Astrocyte (in vitro differentiated cells and primary cell): ENCODE data around the gene ABCA7. TPM values are rescaled to one million over a fixed set of nuclear protein-coding genes. Genes with fewer than 3 reads are reported as not detected.
A peak's percentile ranks its signal among the peaks of the same experiment; 100 is the strongest.

Experiments used
- DNase-seq: peaks from one replicate; pipeline ENCODE4 v3.0.0-alpha.2; 2010; ENCODE audit warnings: low read depth
- FAIRE-seq: peaks from 2 replicates; lab custom pipeline; 2011; peaks lifted over from hg19 to GRCh38; lab: Jason Lieb, UNC
- H2AFZ ChIP-seq: 2 replicates; pipeline ENCODE4 v1.6.0; 2012; ENCODE audit warnings: low read depth, low read length, inconsistent platforms
- H3K27ac ChIP-seq: 2 replicates; pipeline ENCODE4 v1.5.1; 2011; ENCODE audit warnings: low read depth, low read length, inconsistent platforms
- H3K27me3 ChIP-seq: 2 replicates; pipeline ENCODE4 v1.6.0; 2011; ENCODE audit warnings: low read length, inconsistent platforms; ENCODE audit not compliant: insufficient read depth
- H3K36me3 ChIP-seq: 2 replicates; pipeline ENCODE4 v1.5.1; 2011; ENCODE audit warnings: low read length, inconsistent platforms; ENCODE audit not compliant: insufficient read depth
- H3K4me1 ChIP-seq: 2 replicates; pipeline ENCODE4 v1.5.1; 2011; ENCODE audit warnings: low read length, inconsistent platforms; ENCODE audit not compliant: insufficient read depth
- H3K4me2 ChIP-seq: 2 replicates; pipeline ENCODE4 v1.6.0; 2012; ENCODE audit warnings: low read length, inconsistent platforms
- H3K4me3 ChIP-seq: 2 replicates; pipeline ENCODE4 v1.5.1; 2011; ENCODE audit warnings: low read depth, mild to moderate bottlenecking, low read length, inconsistent platforms; ENCODE audit not compliant: insufficient read depth
- H3K79me2 ChIP-seq: 2 replicates; pipeline ENCODE4 v1.6.0; 2012; ENCODE audit warnings: mild to moderate bottlenecking, low read length, inconsistent platforms; ENCODE audit not compliant: insufficient read depth
- H3K9ac ChIP-seq: 2 replicates; pipeline ENCODE4 v1.6.0; 2012; ENCODE audit warnings: mild to moderate bottlenecking, low read length, inconsistent platforms
- H3K9me3 ChIP-seq: 2 replicates; pipeline ENCODE4 v1.5.1; 2012; ENCODE audit warnings: low read depth, mild to moderate bottlenecking, low read length, inconsistent platforms; ENCODE audit not compliant: insufficient read depth
- H4K20me1 ChIP-seq: 2 replicates; pipeline ENCODE4 v1.6.0; 2012; ENCODE audit warnings: low read length, inconsistent platforms; ENCODE audit not compliant: insufficient read depth
- H3K27ac Mint-ChIP-seq: one replicate; pipeline ENCODE4 v1.8.0; 2021; ENCODE audit warnings: mild to moderate bottlenecking, mixed read lengths; ENCODE audit not compliant: unreplicated experiment
- H3K27me3 Mint-ChIP-seq: one replicate; pipeline ENCODE4 v1.8.0; 2021; ENCODE audit warnings: low read depth, mixed read lengths; ENCODE audit not compliant: unreplicated experiment
- H3K36me3 Mint-ChIP-seq: one replicate; pipeline ENCODE4 v1.8.0; 2021; ENCODE audit warnings: low read depth, mixed read lengths; ENCODE audit not compliant: unreplicated experiment
- H3K4me1 Mint-ChIP-seq: one replicate; pipeline ENCODE4 v1.8.0; 2021; ENCODE audit warnings: low read depth, mixed read lengths; ENCODE audit not compliant: unreplicated experiment
- H3K4me3 Mint-ChIP-seq: one replicate; pipeline ENCODE4 v1.8.0; 2021; ENCODE audit warnings: mild to moderate bottlenecking, moderate library complexity, mixed read lengths; ENCODE audit not compliant: unreplicated experiment
- H3K9me3 Mint-ChIP-seq: one replicate; pipeline ENCODE4 v1.8.0; 2021; ENCODE audit warnings: mild to moderate bottlenecking, mixed read lengths; ENCODE audit not compliant: unreplicated experiment
- CTCF ChIP-seq: IDR thresholded peaks from 2 replicates; pipeline ENCODE4 v1.5.1; 2011; ENCODE audit warnings: low read depth, mild to moderate bottlenecking, inconsistent platforms, low read length, moderate library complexity; ENCODE audit not compliant: insufficient read depth
- EZH2 ChIP-seq: IDR thresholded peaks from 2 replicates; pipeline ENCODE4 v1.6.1; 2012; ENCODE audit warnings: mild to moderate bottlenecking, low read length, inconsistent platforms; ENCODE audit not compliant: insufficient read depth
- total RNA-seq: library from RNA; stranded (reverse); gene quantifications from 2 replicates; pipeline ENCODE4 v1.2.1, GENCODE V29; 2021

Gene ABCA7
- total RNA-seq, 1 donor from 2014 or later, result 18.4 TPM

GRCh38 chr19:1087813-1088415 is 48.0 kb downstream of the ABCA7 start:
- H3K4me3 ChIP-seq, result no peak overlapping the region
- H4K20me1 ChIP-seq, result peaks cover 11% of the 10 kb centered on the region
- H3K4me1 ChIP-seq, result no peaks in the 10 kb centered on the region
- peak overlapping the region; percentile 18 for H3K27ac Mint-ChIP-seq
- TF ChIP-seq EZH2 (no peak), CTCF (no peak)
- H3K4me1 Mint-ChIP-seq, result no peaks in the 10 kb centered on the region
- H2AFZ ChIP-seq, result no peak overlapping the region
- no peak overlapping the region for H3K9ac ChIP-seq
- DNase-seq (no peak), FAIRE-seq (no peak)
- H3K9me3 Mint-ChIP-seq, result no peaks in the 10 kb centered on the region
- H3K36me3 ChIP-seq, result peaks cover 2% of the 10 kb centered on the region
- no peaks in the 10 kb centered on the region for H3K27me3 Mint-ChIP-seq
- H3K9me3 ChIP-seq, result no peaks in the 10 kb centered on the region
- H3K27ac ChIP-seq, result no peak overlapping the region
- no peak overlapping the region for H3K4me2 ChIP-seq
- peaks cover 5% of the 10 kb centered on the region for H3K36me3 Mint-ChIP-seq
- H3K79me2 ChIP-seq, result peaks cover 8% of the 10 kb centered on the region
- H3K4me3 Mint-ChIP-seq, result no peak overlapping the region
- H3K27me3 ChIP-seq, result no peaks in the 10 kb centered on the region

- H3K79me2 ChIP-seq, result peaks cover 14% of the 10 kb centered on the region
- H3K27ac ChIP-seq, result no peak overlapping the region
- Mint-ChIP-seq H3K4me3 (no peak overlapping the region), H3K27me3 (no peaks in the 10 kb centered on the region), H3K4me1 (peaks cover 2% of the 10 kb centered on the region), H3K36me3 (peaks cover 7% of the 10 kb centered on the region), H3K9me3 (no peaks in the 10 kb centered on the region), H3K27ac (no peak overlapping the region)
- no peaks in the 10 kb centered on the region for H3K9me3 ChIP-seq
- no peak overlapping the region for H2AFZ ChIP-seq
- H3K27me3 ChIP-seq, result no peaks in the 10 kb centered on the region
- DNase-seq, result no peak
- H3K4me2 ChIP-seq, result no peak overlapping the region
- FAIRE-seq, result no peak
- peaks cover under 1% of the 10 kb centered on the region for H3K4me1 ChIP-seq
- H3K9ac ChIP-seq, result no peak overlapping the region
- TF ChIP-seq EZH2 (no peak), CTCF (no peak)
- H4K20me1 ChIP-seq, result peaks cover 17% of the 10 kb centered on the region
- H3K36me3 ChIP-seq, result peaks cover 2% of the 10 kb centered on the region
- no peak overlapping the region for H3K4me3 ChIP-seq
Measured at GRCh38 chr19:1088416-1089010, 48.6 kb downstream of the ABCA7 start.

- no peak for DNase-seq
- Histone ChIP-seq H3K27ac (no peak overlapping the region), H3K27me3 (no peaks in the 10 kb centered on the region), H3K9ac (no peak overlapping the region), H3K9me3 (no peaks in the 10 kb centered on the region), H3K36me3 (peaks cover 2% of the 10 kb centered on the region), H3K4me3 (no peak overlapping the region), H3K4me1 (peaks cover 8% of the 10 kb centered on the region), H3K4me2 (no peak overlapping the region), H4K20me1 (peaks cover 25% of the 10 kb centered on the region), H3K79me2 (peaks cover 21% of the 10 kb centered on the region), H2AFZ (no peak overlapping the region)
- Mint-ChIP-seq H3K4me1 (peaks cover 7% of the 10 kb centered on the region), H3K4me3 (no peak overlapping the region), H3K36me3 (peaks cover 9% of the 10 kb centered on the region), H3K9me3 (no peaks in the 10 kb centered on the region), H3K27me3 (no peaks in the 10 kb centered on the region), H3K27ac (no peak overlapping the region)
- TF ChIP-seq EZH2 (no peak), CTCF (no peak)
- FAIRE-seq, result no peak
Measured at GRCh38 chr19:1089126-1089771, 49.3 kb downstream of the ABCA7 start.
